Psoas muscle (tissue), 8 donors: Measurements from ENCODE around the gene ANTXR1. TPM values are rescaled to one million over a fixed set of nuclear protein-coding genes. Genes with fewer than 3 reads are reported as not detected.

Source experiments
- ATAC-seq, 4 donors: fragments of 200-7000 bp; cut with Tn5 transposase; one replicate each; pipeline ENCODE4 v1.9.1; 2020; ENCODE audit warnings: moderate library complexity in 3 of 4, mild to moderate bottlenecking in 2 of 4
- DNase-seq, 2 donors: peaks; one replicate each; pipeline ENCODE4 v3.0.0-alpha.2; 2020
- H3K27ac ChIP-seq: fragments of 200-600 bp; one replicate; pipeline ENCODE4 v1.8.0; 2022
- H3K27me3 ChIP-seq, 3 donors: fragments of 200-600 bp in 1 of 3; one replicate each; pipeline versions ENCODE4 v1.6.1 to v1.8.0; 2013 to 2022; ENCODE audit warnings: low read length in 2 of 3, mild to moderate bottlenecking in 2 of 3, moderate library complexity in 1 of 3; ENCODE audit not compliant: insufficient read depth in 3 of 3
- H3K36me3 ChIP-seq, 2 donors: fragments of 200-600 bp in 1 of 2; one replicate each; pipeline versions ENCODE4 v1.6.1 to v1.8.0; 2013 to 2022; ENCODE audit warnings: low read depth in 1 of 2, mild to moderate bottlenecking in 1 of 2, moderate library complexity in 1 of 2; ENCODE audit not compliant: insufficient read depth in 1 of 2
- H3K4me1 ChIP-seq: fragments of 200-600 bp; one replicate; pipeline ENCODE4 v1.8.0; 2022
- H3K4me3 ChIP-seq: fragments of 200-600 bp; one replicate; pipeline ENCODE4 v1.8.0; 2022; ENCODE audit warnings: mild to moderate bottlenecking
- H3K9me3 ChIP-seq: fragments of 200-600 bp; one replicate; pipeline ENCODE4 v1.8.0; 2022
- WGBS, 3 donors: extraction: QIAGEN DNeasy Blood & Tissue Kit; methylation state at CpG; one replicate each; pipeline versions ENCODE4 v1.1.6 to v1.1.7; 2013; 5-methylcytosine and 5-hydroxymethylcytosine counted together
- intact Hi-C, 2 donors: fragments of 100-400 bp; cut with DNase I; formaldehyde crosslinking; loops; one replicate each; pipeline versions ENCODE4 v1.11.0 to v1.14.2; 2022
- polyA plus RNA-seq, 3 donors: library from polyadenylated mRNA; stranded (reverse); fragments of 200-250 nt; gene quantifications; one replicate each; pipeline ENCODE4 v1.2.3, GENCODE V29; 2013
- total RNA-seq, 4 donors: library from RNA; stranded (reverse); fragmentation: NEBNext Ultra II Directional in 2 of 4; extraction: Animal tissue kit (Norgen Biotek cat#: 25700) in 2 of 4; gene quantifications; one replicate each; pipeline versions ENCODE4 v1.2.1 to v1.2.4, GENCODE V29; 2021 to 2023
- TF ChIP-seq, protein P1 (sequence below): fragments of 200-600 bp; IDR thresholded peaks from one replicate; pipeline ENCODE4 v1.8.0; 2022; ENCODE audit warnings: antibody characterized with exemption
- donor health status: healthy with polysubstance abuse.
- donor health status: DM: no; HTN: no; CAD: no; lungs with moderate emphysema.
- donor health status: Bipolar disorder and iron deficiency.
- donor health status: healthy.
- donor health status: DM: yes; HTN: yes; CAD: no.
- donor health status: DM: no; HTN: no; CAD: no.
- donor health status: DM: no; HTN: no; CAD: no.
- donor health status: DM: yes; HTN: yes; CAD: no.

ANTXR1 gene
- total and polyA plus RNA-seq, 7 donors = 3.7 to 24.3 (median 10.9) TPM

DNA sequence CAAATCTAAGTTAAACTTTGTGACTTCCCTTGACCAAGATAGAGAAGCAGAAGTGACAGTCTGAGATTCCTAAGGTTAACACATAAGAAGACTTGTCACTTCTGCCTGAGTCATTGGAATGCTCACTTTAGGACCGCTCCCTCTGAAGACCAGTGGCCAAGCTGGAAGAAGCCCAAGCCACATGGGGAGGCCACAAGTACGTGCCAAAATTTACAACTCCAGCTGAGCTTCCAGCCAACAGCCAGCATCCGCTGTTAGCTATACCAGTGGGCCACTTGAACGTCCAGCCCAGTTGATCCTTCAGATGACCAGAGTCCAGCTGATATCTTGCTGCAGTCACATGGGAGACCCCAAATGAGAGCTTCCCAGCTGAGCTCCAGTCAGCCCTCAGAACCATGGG, 18.1 kb upstream of the ANTXR1 start:
- Histone ChIP-seq H3K36me3 (no peaks in the 10 kb centered on the region), H3K27ac (no peak overlapping the region), H3K9me3 (no peaks in the 10 kb centered on the region), H3K27me3 (no peaks in the 10 kb centered on the region), H3K4me3 (no peak overlapping the region), H3K4me1 (no peaks in the 10 kb centered on the region)
- DNase-seq = peak; percentile 67 to 73
- intact Hi-C loops = no loop called here
- ATAC-seq = peak in 1 of 4 donors; percentile 65
- TF ChIP-seq, protein P1, sequence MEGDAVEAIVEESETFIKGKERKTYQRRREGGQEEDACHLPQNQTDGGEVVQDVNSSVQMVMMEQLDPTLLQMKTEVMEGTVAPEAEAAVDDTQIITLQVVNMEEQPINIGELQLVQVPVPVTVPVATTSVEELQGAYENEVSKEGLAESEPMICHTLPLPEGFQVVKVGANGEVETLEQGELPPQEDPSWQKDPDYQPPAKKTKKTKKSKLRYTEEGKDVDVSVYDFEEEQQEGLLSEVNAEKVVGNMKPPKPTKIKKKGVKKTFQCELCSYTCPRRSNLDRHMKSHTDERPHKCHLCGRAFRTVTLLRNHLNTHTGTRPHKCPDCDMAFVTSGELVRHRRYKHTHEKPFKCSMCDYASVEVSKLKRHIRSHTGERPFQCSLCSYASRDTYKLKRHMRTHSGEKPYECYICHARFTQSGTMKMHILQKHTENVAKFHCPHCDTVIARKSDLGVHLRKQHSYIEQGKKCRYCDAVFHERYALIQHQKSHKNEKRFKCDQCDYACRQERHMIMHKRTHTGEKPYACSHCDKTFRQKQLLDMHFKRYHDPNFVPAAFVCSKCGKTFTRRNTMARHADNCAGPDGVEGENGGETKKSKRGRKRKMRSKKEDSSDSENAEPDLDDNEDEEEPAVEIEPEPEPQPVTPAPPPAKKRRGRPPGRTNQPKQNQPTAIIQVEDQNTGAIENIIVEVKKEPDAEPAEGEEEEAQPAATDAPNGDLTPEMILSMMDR = no peak
- WGBS, 3 donors = 16% methylated on average over 4 of the region's 4 CpGs

DNA sequence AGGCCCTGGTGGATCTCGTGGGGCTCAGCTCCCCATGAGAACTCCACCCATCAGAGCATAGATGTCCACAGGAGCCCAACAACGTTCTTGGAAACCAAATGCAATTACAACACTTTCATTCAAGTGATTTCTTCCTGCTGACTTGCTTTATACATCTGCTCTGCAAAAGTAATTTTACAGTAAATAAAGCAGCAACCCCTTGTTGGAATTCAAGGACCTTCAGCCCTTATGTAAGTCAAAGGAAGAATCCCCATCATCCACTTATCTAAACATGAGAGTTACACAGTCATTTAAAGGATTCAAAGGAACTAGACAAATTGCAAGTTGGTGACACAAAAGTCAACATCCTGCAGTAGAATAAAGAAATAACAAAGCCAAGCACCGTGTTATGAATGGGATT, 17.1 kb upstream of the ANTXR1 start:
- no peak for ATAC-seq
- TF ChIP-seq, protein P1 = no peak
- Histone ChIP-seq H3K9me3 (no peaks in the 10 kb centered on the region), H3K27ac (no peak overlapping the region), H3K4me3 (no peak overlapping the region), H3K27me3 (no peaks in the 10 kb centered on the region), H3K36me3 (no peaks in the 10 kb centered on the region), H3K4me1 (no peaks in the 10 kb centered on the region)
- DNase-seq = no peak
- WGBS, 3 donors = 38 to 45% (median 41%) methylated on average over 3 of the region's 3 CpGs
- intact Hi-C loops = no loop called here

DNA sequence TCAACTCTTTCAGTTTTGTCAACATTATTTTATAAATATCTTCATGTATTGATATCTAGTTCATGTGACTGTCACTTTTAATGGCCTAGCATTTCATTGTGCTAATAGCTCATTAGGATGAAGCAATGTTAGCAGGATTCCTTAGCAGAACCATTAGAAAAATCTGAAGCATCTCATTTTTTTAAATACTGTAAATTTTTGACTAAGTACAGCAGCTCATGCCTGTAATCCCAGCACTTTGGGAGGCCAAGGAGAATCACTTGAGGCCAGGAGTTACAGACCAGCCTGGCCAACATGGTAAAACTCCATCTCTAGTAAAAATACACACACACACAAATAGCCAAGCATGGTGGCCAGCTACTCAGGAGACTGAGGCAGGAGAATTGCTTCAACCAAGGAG, 15.6 kb upstream of the ANTXR1 start:
- Histone ChIP-seq H3K36me3 (no peaks in the 10 kb centered on the region), H3K4me1 (no peaks in the 10 kb centered on the region), H3K27me3 (no peaks in the 10 kb centered on the region), H3K9me3 (peaks cover 8% of the 10 kb centered on the region), H3K27ac (no peak overlapping the region), H3K4me3 (no peak overlapping the region)
- TF ChIP-seq, protein P1 = no peak
- DNase-seq (no peak), ATAC-seq (no peak)
- intact Hi-C loops = no loop called here

DNA sequence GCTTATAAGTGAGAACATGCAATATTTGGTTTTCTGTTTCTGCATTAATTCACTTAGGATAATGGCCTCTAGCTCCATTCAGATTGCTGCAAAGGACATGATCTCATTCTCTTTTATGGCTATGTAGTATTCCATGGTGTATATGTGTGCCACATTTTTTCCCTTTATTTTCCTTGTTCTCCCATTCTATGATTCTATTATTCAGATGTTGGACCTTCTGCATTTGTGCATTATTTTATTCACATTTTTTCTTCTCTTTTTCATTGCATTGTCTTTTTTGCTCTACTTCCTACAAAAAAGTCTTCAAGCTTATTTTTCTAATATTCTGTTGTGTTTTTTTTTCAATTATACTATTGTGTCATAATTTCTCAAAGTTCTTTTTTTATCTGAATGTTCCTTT, 11.1 kb upstream of the ANTXR1 start:
- Histone ChIP-seq H3K9me3 (peaks cover 8% of the 10 kb centered on the region), H3K4me3 (no peak overlapping the region), H3K36me3 (no peaks in the 10 kb centered on the region), H3K4me1 (no peaks in the 10 kb centered on the region), H3K27me3 (no peaks in the 10 kb centered on the region), H3K27ac (no peak overlapping the region)
- intact Hi-C loops = no loop called here
- ATAC-seq (no peak), DNase-seq (no peak)
- TF ChIP-seq, protein P1 = no peak

DNA sequence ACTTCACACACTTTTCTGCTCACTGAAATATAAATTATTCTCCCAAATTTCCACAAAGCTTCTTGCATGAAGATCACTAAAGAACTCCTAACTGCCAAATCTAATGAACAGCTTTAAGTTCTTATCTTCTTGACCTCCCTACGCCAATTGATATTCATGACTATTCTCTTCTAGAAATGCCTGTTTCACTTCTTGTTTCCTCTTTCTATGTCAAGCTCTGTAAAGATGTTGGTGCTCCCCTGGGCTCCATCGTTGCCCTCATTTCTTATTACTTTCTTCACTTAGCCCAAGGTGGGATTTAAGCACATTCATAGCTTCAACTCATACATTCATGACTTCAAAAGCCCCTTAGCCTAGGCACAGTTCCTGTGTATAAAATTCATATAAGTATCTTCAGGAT, 9.2 kb upstream of the ANTXR1 start:
- intact Hi-C loops = no loop called here
- Histone ChIP-seq H3K4me3 (no peak overlapping the region), H3K27me3 (no peaks in the 10 kb centered on the region), H3K9me3 (peaks cover 8% of the 10 kb centered on the region), H3K27ac (no peak overlapping the region), H3K4me1 (no peaks in the 10 kb centered on the region), H3K36me3 (no peaks in the 10 kb centered on the region)
- DNase-seq = no peak
- ATAC-seq = no peak
- TF ChIP-seq, protein P1 = no peak
- 87 to 95% (median 95%) methylated on average over 2 of the region's 2 CpGs for WGBS, 3 donors
